GM19438 (cell line): ENCODE data around the gene RTN4RL1.
"Not testable (repeated sequence)": the region's sequence is repeated elsewhere in the genome, so short reads cannot be mapped to it uniquely, and the experiment has no call there.

Experiments used
- ATAC-seq: cut with Tn5 transposase; IDR thresholded peaks from one replicate; pipeline ENCODE4 v1.9.1; 2021; ENCODE audit warnings: low read depth; ENCODE audit not compliant: unreplicated experiment

Gene RTN4RL1

GRCh38 chr17:2008332-2009126 is 16.6 kb downstream of the RTN4RL1 start:
- no peak for ATAC-seq

- ATAC-seq, result no peak
These were observed 20.6 kb downstream of the RTN4RL1 start for GRCh38 chr17:2004435-2004952.

DNA sequence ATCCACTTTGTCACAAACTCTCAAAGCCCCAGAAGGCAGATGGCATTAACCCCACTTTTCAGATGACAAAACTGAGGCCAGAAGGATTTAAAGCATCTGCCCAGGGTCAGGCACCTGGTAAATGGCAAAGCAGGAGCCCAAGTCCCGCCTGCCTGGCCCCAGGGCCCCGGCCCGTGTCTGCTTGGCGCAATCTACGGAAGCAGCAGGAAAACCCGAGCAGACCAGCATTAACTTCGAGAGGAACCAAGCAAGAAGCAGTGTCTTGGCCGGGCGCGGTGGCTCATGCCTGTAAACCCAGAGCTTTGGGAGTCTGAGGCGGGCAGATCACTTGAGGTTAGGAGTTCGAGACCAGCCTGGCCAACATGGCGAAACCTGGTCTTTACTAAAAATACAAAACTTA is 21.6 kb downstream of the RTN4RL1 start:
- ATAC-seq, result no peak

GRCh38 chr17:2002767-2003329 is 22.3 kb downstream of the RTN4RL1 start:
- no peak for ATAC-seq

DNA sequence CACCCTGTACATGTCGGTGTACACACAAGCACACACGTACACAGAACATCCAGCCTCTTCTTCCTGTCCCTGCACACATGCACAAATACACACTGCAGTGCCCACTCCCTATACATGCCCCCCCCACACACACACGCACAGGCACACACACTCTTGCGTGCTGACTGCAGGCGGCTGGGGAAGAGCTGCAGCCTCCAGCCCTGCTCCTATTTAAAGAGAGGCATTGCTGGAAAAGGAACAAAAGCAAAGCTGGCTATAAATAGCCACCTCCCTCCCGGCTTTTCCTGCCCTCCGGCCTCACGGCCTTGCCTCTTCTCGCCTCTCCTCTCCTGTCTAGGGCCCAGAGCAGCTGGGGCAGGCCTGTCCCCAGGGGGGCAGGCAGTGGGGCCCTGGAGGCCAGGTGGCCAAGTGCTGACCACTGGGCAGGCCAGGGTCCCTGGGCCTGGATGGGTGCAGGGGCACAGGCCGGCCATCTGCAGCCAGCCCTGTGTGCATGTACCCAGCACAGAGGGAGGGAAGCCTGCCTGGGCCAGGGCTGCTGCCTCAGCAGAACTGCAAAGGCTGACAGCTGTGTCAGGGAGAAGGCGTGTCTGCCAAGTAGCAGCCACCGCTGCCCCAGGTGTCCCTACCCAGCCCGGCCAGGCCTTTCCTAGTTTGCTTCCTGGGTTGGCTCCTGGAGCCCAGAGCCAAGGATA is 25.4 kb downstream of the RTN4RL1 start:
- no peak for ATAC-seq

DNA sequence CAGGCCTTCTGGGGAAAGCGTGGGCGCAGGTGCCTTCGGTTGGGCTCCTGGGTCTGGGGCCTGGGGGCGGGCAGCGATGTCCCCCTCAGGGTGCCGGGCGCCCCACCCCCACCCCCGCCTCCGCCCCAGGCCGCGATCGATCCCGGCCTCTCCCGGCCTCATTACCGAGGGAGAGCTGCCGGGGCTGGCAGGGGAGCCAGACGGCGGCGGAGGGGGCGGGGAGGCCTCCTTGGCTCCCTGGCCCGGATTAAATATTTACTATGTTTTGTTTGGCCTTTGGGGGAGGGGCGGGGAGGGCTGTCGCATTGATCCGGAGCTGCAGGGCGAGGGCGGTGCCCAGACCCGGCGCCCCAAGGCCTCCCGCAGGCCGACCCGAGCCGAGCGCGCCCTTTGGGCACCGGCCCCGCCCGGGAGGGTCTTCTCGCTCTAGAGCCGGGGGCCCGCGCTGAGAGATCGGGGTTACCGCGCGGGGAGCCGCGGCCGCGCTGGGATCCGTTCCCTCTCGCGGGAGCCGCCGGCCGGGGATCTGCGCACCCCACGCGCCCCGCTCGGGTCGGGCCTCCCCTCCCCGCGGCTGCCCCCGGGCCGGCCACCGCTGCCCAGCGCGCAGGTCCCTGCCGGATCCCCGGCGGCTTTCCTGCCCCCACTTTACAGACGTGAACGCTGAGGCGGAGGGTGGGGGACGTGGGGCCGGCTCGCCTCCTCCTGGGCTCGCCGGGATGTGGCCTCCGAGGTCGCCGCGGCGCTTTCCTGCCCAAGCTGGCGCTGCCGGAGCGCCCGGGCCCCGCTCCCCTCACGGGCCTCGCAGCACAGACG is 27.0 kb downstream of the RTN4RL1 start:
- ATAC-seq, result no peak

GRCh38 chr17:1997289-1997926 is 27.7 kb downstream of the RTN4RL1 start:
- ATAC-seq, result no peak

- no peak for ATAC-seq
These were observed 28.3 kb downstream of the RTN4RL1 start for GRCh38 chr17:1996800-1997288.

- no peak for ATAC-seq
These were observed 29.0 kb downstream of the RTN4RL1 start for GRCh38 chr17:1995907-1996799.

GRCh38 chr17:1995321-1995892 is 29.7 kb downstream of the RTN4RL1 start:
- no peak for ATAC-seq

- ATAC-seq, result no peak
These were observed 30.4 kb downstream of the RTN4RL1 start for GRCh38 chr17:1994707-1995106.

- ATAC-seq, result no peak
These were observed 32.6 kb downstream of the RTN4RL1 start for GRCh38 chr17:1992541-1992940.

- no peak for ATAC-seq
These were observed 36.0 kb downstream of the RTN4RL1 start for GRCh38 chr17:1989135-1989534.

DNA sequence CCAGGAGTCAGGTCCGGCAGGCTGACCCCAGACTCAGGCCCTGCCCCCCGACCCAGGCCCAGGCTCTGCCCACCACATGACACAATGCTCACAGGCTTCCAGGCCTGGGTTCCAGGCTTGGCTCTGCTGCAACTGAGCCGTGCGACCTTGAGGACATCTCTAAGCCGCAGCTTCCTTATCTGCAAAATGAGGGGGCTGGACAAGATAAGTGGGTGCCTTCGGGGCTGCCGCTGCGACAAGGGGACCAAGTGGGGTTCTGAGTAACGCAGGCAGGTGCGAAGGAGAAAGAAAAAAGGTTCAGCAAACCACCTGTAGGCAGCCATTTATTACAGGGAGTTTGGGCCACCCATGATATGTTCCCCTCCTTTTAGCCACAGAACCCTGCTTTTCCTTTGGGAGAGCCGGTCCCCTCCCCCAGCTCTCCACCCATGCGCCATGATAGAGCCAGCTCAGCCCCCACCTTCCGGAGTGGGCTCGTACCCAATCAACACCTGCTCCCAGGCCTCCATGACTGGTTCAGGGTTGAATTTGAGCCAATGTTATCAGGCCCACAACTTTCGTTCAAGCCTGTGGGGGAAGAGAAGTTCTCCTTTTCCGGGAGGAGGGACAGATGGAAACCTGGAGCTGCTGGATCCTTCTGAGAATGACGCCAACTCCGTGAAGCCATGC is 38.2 kb downstream of the RTN4RL1 start:
- no peak for ATAC-seq

DNA sequence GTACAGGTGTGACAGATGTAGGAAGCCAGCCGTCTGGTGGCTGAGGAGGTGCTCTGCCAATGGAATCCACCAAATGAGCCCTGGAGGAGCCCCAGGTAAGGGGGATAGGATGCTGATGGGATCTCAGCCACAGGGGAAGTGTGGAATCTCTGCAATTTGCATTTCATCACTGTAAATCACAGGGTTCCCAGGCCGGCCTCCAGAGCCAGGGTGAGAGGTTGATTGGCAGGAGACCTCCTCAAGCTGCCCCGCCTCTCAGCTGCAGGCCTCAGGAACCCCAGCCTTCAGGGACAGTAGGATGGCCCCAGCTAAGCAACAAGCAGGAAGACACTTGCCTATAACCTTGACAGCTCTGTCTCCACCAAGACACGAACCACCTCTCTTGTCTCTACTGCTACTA is 39.4 kb downstream of the RTN4RL1 start:
- ATAC-seq, result no peak

GRCh38 chr17:1985093-1985492 is 40.0 kb downstream of the RTN4RL1 start:
- ATAC-seq, result no peak

GRCh38 chr17:1982793-1983366 is 42.3 kb downstream of the RTN4RL1 start:
- not testable (repeated sequence) for ATAC-seq
